ENCODE data around the gene ECI1.

Gene ECI1

GRCh38 chr16:2209258-2210008 lies 42.0 kb downstream of the ECI1 start:
- no peak for DNase-seq (ENCODE audit: low read depth, low spot score)
- Histone ChIP-seq H3K9ac (ENCODE audit: insufficient read length) (no peak overlapping the region), H3K36me3 (ENCODE audit: insufficient read depth, low read length) (peaks cover 25% of the 10 kb centered on the region; the same call in 1 of the 2 replicates), H3K27ac (no peak overlapping the region), H3K4me3 (no peak overlapping the region), H3K9me3 (ENCODE audit: low read depth, low read length) (no peaks in the 10 kb centered on the region)
- no peak for TF ChIP-seq POLR2AphosphoS5 (IDR thresholded peaks at IDR 0.05; ENCODE audit: borderline replicate concordance, low read depth, low read length)
- no peak for TF ChIP-seq EZH2 (IDR thresholded peaks at IDR 0.05)
- no peak for TF ChIP-seq FOXP2 (optimal IDR thresholded peaks at IDR 0.05; ENCODE audit: control extremely low read depth, extremely low read length, insufficient read depth)

- H3K36me3 ChIP-seq (ENCODE audit: insufficient read depth, low read length), result peaks cover 25% of the 10 kb centered on the region; the same call in 1 of the 2 replicates
- H3K4me3 ChIP-seq, result no peak overlapping the region
- H3K27ac ChIP-seq, result no peak overlapping the region
- TF ChIP-seq EZH2 (IDR thresholded peaks at IDR 0.05) (no peak), POLR2AphosphoS5 (IDR thresholded peaks at IDR 0.05; ENCODE audit: borderline replicate concordance, low read depth, low read length) (no peak), FOXP2 (optimal IDR thresholded peaks at IDR 0.05; ENCODE audit: control extremely low read depth, extremely low read length, insufficient read depth) (no peak)
- DNase-seq (ENCODE audit: low read depth, low spot score), result no peak
- no peaks in the 10 kb centered on the region for H3K9me3 ChIP-seq (ENCODE audit: low read depth, low read length)
- no peak overlapping the region for H3K9ac ChIP-seq (ENCODE audit: insufficient read length)
These were observed 42.6 kb downstream of the ECI1 start for GRCh38 chr16:2208772-2209171.

GRCh38 chr16:2208308-2208707 lies 43.1 kb downstream of the ECI1 start:
- Histone ChIP-seq H3K9ac (ENCODE audit: insufficient read length) (no peak overlapping the region), H3K27ac (no peak overlapping the region), H3K9me3 (ENCODE audit: low read depth, low read length) (no peaks in the 10 kb centered on the region), H3K36me3 (ENCODE audit: insufficient read depth, low read length) (peaks cover 25% of the 10 kb centered on the region; the same call in 1 of the 2 replicates), H3K4me3 (no peak overlapping the region)
- no peak for DNase-seq (ENCODE audit: low read depth, low spot score)
- no peak for TF ChIP-seq FOXP2 (optimal IDR thresholded peaks at IDR 0.05; ENCODE audit: control extremely low read depth, extremely low read length, insufficient read depth)
- TF ChIP-seq POLR2AphosphoS5 (IDR thresholded peaks at IDR 0.05; ENCODE audit: borderline replicate concordance, low read depth, low read length), result no peak
- TF ChIP-seq EZH2 (IDR thresholded peaks at IDR 0.05), result no peak

GRCh38 chr16:2207872-2208271 lies 43.5 kb downstream of the ECI1 start:
- Histone ChIP-seq H3K36me3 (ENCODE audit: insufficient read depth, low read length) (peaks cover 25% of the 10 kb centered on the region; the same call in 1 of the 2 replicates), H3K9ac (ENCODE audit: insufficient read length) (no peak overlapping the region), H3K9me3 (ENCODE audit: low read depth, low read length) (no peaks in the 10 kb centered on the region), H3K27ac (no peak overlapping the region), H3K4me3 (no peak overlapping the region)
- DNase-seq (ENCODE audit: low read depth, low spot score), result no peak
- TF ChIP-seq FOXP2 (optimal IDR thresholded peaks at IDR 0.05; ENCODE audit: control extremely low read depth, extremely low read length, insufficient read depth), result no peak
- TF ChIP-seq POLR2AphosphoS5 (IDR thresholded peaks at IDR 0.05; ENCODE audit: borderline replicate concordance, low read depth, low read length), result no peak
- no peak for TF ChIP-seq EZH2 (IDR thresholded peaks at IDR 0.05)

- H3K4me3 ChIP-seq, result peak overlapping the region; percentile 90; the same call in 1 of the 2 replicates
- H3K27ac ChIP-seq, result no peak overlapping the region
- no peaks in the 10 kb centered on the region for H3K9me3 ChIP-seq (ENCODE audit: low read depth, low read length)
- TF ChIP-seq FOXP2 (optimal IDR thresholded peaks at IDR 0.05; ENCODE audit: control extremely low read depth, extremely low read length, insufficient read depth), result no peak
- TF ChIP-seq POLR2AphosphoS5 (IDR thresholded peaks at IDR 0.05; ENCODE audit: borderline replicate concordance, low read depth, low read length), result no peak
- TF ChIP-seq EZH2 (IDR thresholded peaks at IDR 0.05), result no peak
- H3K9ac ChIP-seq (ENCODE audit: insufficient read length), result no peak overlapping the region
- no peak for DNase-seq (ENCODE audit: low read depth, low spot score)
- H3K36me3 ChIP-seq (ENCODE audit: insufficient read depth, low read length), result peaks cover 25% of the 10 kb centered on the region; the same call in 1 of the 2 replicates
These were observed 44.5 kb downstream of the ECI1 start for GRCh38 chr16:2206780-2207433.

DNA sequence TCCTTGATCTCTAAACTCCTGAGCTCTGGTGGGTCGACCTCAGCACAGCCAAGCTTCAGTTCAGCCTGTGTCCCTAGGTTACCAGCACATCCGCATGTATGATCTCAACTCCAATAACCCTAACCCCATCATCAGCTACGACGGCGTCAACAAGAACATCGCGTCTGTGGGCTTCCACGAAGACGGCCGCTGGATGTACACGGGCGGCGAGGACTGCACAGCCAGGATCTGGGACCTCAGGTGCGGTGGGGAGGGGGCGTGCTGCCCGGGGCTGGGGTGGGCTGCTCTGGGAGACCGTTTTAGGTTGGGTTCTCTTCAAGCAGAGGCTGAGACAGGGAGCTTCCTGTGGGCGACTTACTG lies 45.0 kb downstream of the ECI1 start:
- DNase-seq (ENCODE audit: low read depth, low spot score), result no peak
- Histone ChIP-seq H3K4me3 (peak overlapping the region; percentile 90), H3K27ac (no peak overlapping the region; the same call in 1 of the 2 replicates), H3K36me3 (ENCODE audit: insufficient read depth, low read length) (peaks cover 25% of the 10 kb centered on the region; the same call in 1 of the 2 replicates), H3K9me3 (ENCODE audit: low read depth, low read length) (no peaks in the 10 kb centered on the region), H3K9ac (ENCODE audit: insufficient read length) (peak overlapping the region; percentile 96)
- no peak for TF ChIP-seq POLR2AphosphoS5 (IDR thresholded peaks at IDR 0.05; ENCODE audit: borderline replicate concordance, low read depth, low read length)
- TF ChIP-seq FOXP2 (optimal IDR thresholded peaks at IDR 0.05; ENCODE audit: control extremely low read depth, extremely low read length, insufficient read depth), result no peak
- TF ChIP-seq EZH2 (IDR thresholded peaks at IDR 0.05), result no peak

GRCh38 chr16:2205967-2206313 lies 45.4 kb downstream of the ECI1 start:
- H3K36me3 ChIP-seq (ENCODE audit: insufficient read depth, low read length), result peaks cover 25% of the 10 kb centered on the region; the same call in 1 of the 2 replicates
- TF ChIP-seq EZH2 (IDR thresholded peaks at IDR 0.05) (no peak), FOXP2 (optimal IDR thresholded peaks at IDR 0.05; ENCODE audit: control extremely low read depth, extremely low read length, insufficient read depth) (no peak), POLR2AphosphoS5 (IDR thresholded peaks at IDR 0.05; ENCODE audit: borderline replicate concordance, low read depth, low read length) (no peak)
- H3K9ac ChIP-seq (ENCODE audit: insufficient read length), result peak overlapping the region; percentile 96
- H3K9me3 ChIP-seq (ENCODE audit: low read depth, low read length), result no peaks in the 10 kb centered on the region
- H3K27ac ChIP-seq, result peak overlapping the region; percentile 92
- no peak for DNase-seq (ENCODE audit: low read depth, low spot score)
- H3K4me3 ChIP-seq, result peak overlapping the region; percentile 90

GRCh38 chr16:2205104-2205966 lies 46.1 kb downstream of the ECI1 start, which contains the start of gene MLST8:
MLST8 (plus strand) TSS chr16:2205454; CDS start chr16:2206086, 632 bp downstream.
- peak; percentile 89 for TF ChIP-seq POLR2AphosphoS5 (IDR thresholded peaks at IDR 0.05; ENCODE audit: borderline replicate concordance, low read depth, low read length)
- TF ChIP-seq FOXP2 (optimal IDR thresholded peaks at IDR 0.05; ENCODE audit: control extremely low read depth, extremely low read length, insufficient read depth), result peak; percentile 49
- no peak for TF ChIP-seq EZH2 (IDR thresholded peaks at IDR 0.05)
- DNase-seq (ENCODE audit: low read depth, low spot score), result peak; percentile 44
- peak within 1 kb of the TSS; percentile 90 for H3K4me3 ChIP-seq
- H3K27ac ChIP-seq, result peak within 1 kb of the TSS; percentile 92
- no peaks in the 10 kb centered on the region for H3K9me3 ChIP-seq (ENCODE audit: low read depth, low read length)
- H3K9ac ChIP-seq (ENCODE audit: insufficient read length), result peak within 1 kb of the TSS; percentile 96
- H3K36me3 ChIP-seq (ENCODE audit: insufficient read depth, low read length), result peaks cover 25% of the 10 kb centered on the region; the same call in 1 of the 2 replicates

All from SK-N-MC (cell line).